HepG2 (cell line): ENCODE measurements around the gene ERH. TPM values are rescaled to one million over a fixed set of nuclear protein-coding genes. Genes with fewer than 3 reads are reported as not detected.

Experiments used
- ATM ChIP-seq: fragments of 450-650 bp; IDR thresholded peaks from 2 replicates; pipeline ENCODE4 v1.7.1; 2017; ENCODE audit warnings: mild to moderate bottlenecking, borderline replicate concordance
- CHCHD3 ChIP-seq: sonication (generic); formaldehyde crosslinking; IDR thresholded peaks from 2 replicates; pipeline ENCODE4 v1.8.0; 2022; ENCODE audit warnings: mild to moderate bottlenecking, missing genetic modification reagents, moderate library complexity
- CREM ChIP-seq, 2 experiments: sonication (generic) in 1 of 2; formaldehyde crosslinking in 1 of 2; IDR thresholded peaks; 2 replicates each; pipeline versions ENCODE4 v1.4.0 to v1.6.1; 2016 to 2020; ENCODE audit warnings: antibody characterized with exemption in 1 of 2, mild to moderate bottlenecking in 1 of 2, missing genetic modification reagents in 1 of 2
- DPF2 ChIP-seq: sonication (generic); formaldehyde crosslinking; IDR thresholded peaks from 2 replicates; pipeline ENCODE4 v1.4.0; 2020; ENCODE audit warnings: mild to moderate bottlenecking, low read depth, missing genetic modification reagents, borderline replicate concordance
- FOXO1 ChIP-seq: sonication (generic); formaldehyde crosslinking; IDR thresholded peaks from 2 replicates; pipeline ENCODE4 v1.4.0; 2020; ENCODE audit warnings: missing genetic modification reagents
- HES4 ChIP-seq: sonication (generic); formaldehyde crosslinking; IDR thresholded peaks from 2 replicates; pipeline ENCODE4 v1.9.0; 2021; ENCODE audit warnings: mild to moderate bottlenecking, missing genetic modification reagents, borderline replicate concordance
- HNF4A ChIP-seq: sonication (generic); formaldehyde crosslinking; IDR thresholded peaks from 2 replicates; pipeline ENCODE4 v1.4.0; 2020; ENCODE audit warnings: missing genetic modification reagents
- HOXA9 ChIP-seq: sonication (generic); formaldehyde crosslinking; IDR thresholded peaks from 2 replicates; pipeline ENCODE4 v1.8.1; 2022; ENCODE audit warnings: missing genetic modification reagents, mild to moderate bottlenecking, moderate library complexity, borderline replicate concordance
- KDM2A ChIP-seq: sonication (generic); formaldehyde crosslinking; IDR thresholded peaks from 2 replicates; pipeline ENCODE4 v1.4.0; 2020; ENCODE audit warnings: low read depth, missing genetic modification reagents, borderline replicate concordance
- NAIF1 ChIP-seq: sonication (generic); formaldehyde crosslinking; IDR thresholded peaks from 2 replicates; pipeline ENCODE4 v1.5.0; 2020; ENCODE audit warnings: mild to moderate bottlenecking, missing genetic modification reagents, borderline replicate concordance
- NFRKB ChIP-seq: fragments of 450-650 bp; IDR thresholded peaks from 2 replicates; pipeline ENCODE4 v1.6.1; 2017
- SRF ChIP-seq: IDR thresholded peaks from 2 replicates; pipeline ENCODE4 v1.6.1; 2011; ENCODE audit warnings: mild to moderate bottlenecking, low read depth, low read length, moderate library complexity
- TMF1 ChIP-seq: sonication (generic); formaldehyde crosslinking; IDR thresholded peaks from 2 replicates; pipeline ENCODE4 v1.8.1; 2022; ENCODE audit warnings: low read depth, missing genetic modification reagents
- TOE1 ChIP-seq: sonication (generic); formaldehyde crosslinking; IDR thresholded peaks from 2 replicates; pipeline ENCODE4 v1.4.0; 2020; ENCODE audit warnings: mild to moderate bottlenecking, missing genetic modification reagents
- ZNF33A ChIP-seq: sonication (generic); formaldehyde crosslinking; IDR thresholded peaks from 2 replicates; pipeline ENCODE4 v1.5.1; 2020; ENCODE audit warnings: missing genetic modification reagents, mild to moderate bottlenecking, moderate library complexity, borderline replicate concordance
- ZNF446 ChIP-seq: sonication (generic); formaldehyde crosslinking; IDR thresholded peaks from 2 replicates; pipeline ENCODE4 v1.5.0; 2020; ENCODE audit warnings: mild to moderate bottlenecking, missing genetic modification reagents
- polyA plus RNA-seq, 8 experiments: library from polyadenylated mRNA; depleted of rRNA in 3 of 8; stranded (reverse) in 7 of 8; unstranded in 1 of 8; fragments of >200 nt; fragmentation: Illumina TruSeq in 4 of 8; extraction: Trizol in 4 of 8; gene quantifications; 2 replicates each; pipeline versions ENCODE4 v1.2.1 to v1.2.3, GENCODE V29; 2011 to 2016; ENCODE audit warnings: low read depth in 4 of 8, missing spikeins in 1 of 8, mixed read lengths in 1 of 8; ENCODE audit not compliant: insufficient read depth in 1 of 8
- total RNA-seq, 5 experiments: library from RNA; depleted of rRNA; stranded (reverse); fragments of >200 nt; fragmentation: Illumina TruSeq; extraction: Trizol; gene quantifications; 2 replicates each; pipeline ENCODE4 v1.2.3, GENCODE V29; 2016; ENCODE audit warnings: low read depth in 1 of 5
- TF ChIP-seq, protein P1 (sequence below): sonication (generic); formaldehyde crosslinking; IDR thresholded peaks from 2 replicates; pipeline ENCODE4 v1.5.1; 2020; ENCODE audit warnings: missing genetic modification reagents, mild to moderate bottlenecking, borderline replicate concordance
- TF ChIP-seq, protein P2 (sequence below): sonication (generic); formaldehyde crosslinking; IDR thresholded peaks from 2 replicates; pipeline ENCODE4 v1.4.0; 2020; ENCODE audit warnings: missing genetic modification reagents
- TF ChIP-seq, protein P3 (sequence below): IDR thresholded peaks from 2 replicates; pipeline ENCODE4 v1.6.1; 2016; ENCODE audit warnings: low read depth, missing genetic modification reagents, missing compliant biosample characterization

Gene ERH
- total and polyA plus RNA-seq, 2 of the 13 experiments (the other 11 are each of a cell fraction or from before 2014, with no cell fraction given): 105 to 341 TPM

DNA sequence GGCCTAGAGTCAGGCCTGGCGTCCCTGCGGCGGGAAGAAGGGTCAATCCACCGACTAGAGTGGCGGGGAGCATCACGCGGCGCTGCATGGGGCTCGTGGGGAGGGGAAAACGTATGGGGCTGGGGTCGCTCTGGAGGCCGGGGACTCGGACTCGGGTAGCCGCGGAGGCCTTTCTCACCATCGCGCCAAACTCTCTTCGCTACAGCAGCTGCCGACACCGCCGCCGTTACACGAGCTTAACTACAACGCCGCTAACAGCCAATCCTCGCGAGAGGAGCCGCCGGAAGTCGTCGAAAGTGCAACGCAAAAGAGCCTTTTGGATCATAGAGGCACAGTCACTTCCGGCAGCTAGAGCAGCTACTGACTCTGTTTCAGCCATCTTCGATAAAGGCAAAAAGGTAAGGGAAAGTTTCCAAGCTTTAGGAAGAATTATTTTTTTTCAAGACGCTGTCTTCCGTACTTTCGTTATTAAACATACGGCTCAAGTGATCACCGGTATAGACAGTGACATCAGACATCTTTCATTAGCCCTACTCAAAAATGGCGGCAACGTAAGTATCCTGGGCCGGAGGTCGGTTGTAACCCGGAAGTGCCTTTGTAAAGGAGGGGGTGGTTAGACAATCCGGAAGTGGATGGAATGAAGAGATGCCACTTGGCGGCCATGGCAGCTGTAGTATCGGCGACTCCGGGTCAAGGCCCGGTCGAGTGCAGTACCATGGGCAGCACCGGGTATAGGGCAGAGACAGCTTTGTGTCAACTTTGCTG, at the start of gene ERH, which contains the start of gene SLC39A9 (continued):
- TF ChIP-seq CREM (IDR thresholded peaks at IDR 0.05): peak; percentile 98
- peak; percentile 15; the same call in 1 of the 2 replicates for TF ChIP-seq CREM (CRISPR knock-in tag; IDR thresholded peaks at IDR 0.05)
- peak; percentile 96 for TF ChIP-seq NFRKB
- no peak for TF ChIP-seq ZNF446 (CRISPR knock-in tag)
- TF ChIP-seq KDM2A (CRISPR knock-in tag): peak; percentile 85
- no peak for TF ChIP-seq ATM
- TF ChIP-seq, protein P1, sequence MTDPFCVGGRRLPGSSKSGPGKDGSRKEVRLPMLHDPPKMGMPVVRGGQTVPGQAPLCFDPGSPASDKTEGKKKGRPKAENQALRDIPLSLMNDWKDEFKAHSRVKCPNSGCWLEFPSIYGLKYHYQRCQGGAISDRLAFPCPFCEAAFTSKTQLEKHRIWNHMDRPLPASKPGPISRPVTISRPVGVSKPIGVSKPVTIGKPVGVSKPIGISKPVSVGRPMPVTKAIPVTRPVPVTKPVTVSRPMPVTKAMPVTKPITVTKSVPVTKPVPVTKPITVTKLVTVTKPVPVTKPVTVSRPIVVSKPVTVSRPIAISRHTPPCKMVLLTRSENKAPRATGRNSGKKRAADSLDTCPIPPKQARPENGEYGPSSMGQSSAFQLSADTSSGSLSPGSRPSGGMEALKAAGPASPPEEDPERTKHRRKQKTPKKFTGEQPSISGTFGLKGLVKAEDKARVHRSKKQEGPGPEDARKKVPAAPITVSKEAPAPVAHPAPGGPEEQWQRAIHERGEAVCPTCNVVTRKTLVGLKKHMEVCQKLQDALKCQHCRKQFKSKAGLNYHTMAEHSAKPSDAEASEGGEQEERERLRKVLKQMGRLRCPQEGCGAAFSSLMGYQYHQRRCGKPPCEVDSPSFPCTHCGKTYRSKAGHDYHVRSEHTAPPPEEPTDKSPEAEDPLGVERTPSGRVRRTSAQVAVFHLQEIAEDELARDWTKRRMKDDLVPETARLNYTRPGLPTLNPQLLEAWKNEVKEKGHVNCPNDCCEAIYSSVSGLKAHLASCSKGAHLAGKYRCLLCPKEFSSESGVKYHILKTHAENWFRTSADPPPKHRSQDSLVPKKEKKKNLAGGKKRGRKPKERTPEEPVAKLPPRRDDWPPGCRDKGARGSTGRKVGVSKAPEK (CRISPR knock-in tag): no peak
- no peak for TF ChIP-seq TMF1 (CRISPR knock-in tag)
- TF ChIP-seq, protein P2, sequence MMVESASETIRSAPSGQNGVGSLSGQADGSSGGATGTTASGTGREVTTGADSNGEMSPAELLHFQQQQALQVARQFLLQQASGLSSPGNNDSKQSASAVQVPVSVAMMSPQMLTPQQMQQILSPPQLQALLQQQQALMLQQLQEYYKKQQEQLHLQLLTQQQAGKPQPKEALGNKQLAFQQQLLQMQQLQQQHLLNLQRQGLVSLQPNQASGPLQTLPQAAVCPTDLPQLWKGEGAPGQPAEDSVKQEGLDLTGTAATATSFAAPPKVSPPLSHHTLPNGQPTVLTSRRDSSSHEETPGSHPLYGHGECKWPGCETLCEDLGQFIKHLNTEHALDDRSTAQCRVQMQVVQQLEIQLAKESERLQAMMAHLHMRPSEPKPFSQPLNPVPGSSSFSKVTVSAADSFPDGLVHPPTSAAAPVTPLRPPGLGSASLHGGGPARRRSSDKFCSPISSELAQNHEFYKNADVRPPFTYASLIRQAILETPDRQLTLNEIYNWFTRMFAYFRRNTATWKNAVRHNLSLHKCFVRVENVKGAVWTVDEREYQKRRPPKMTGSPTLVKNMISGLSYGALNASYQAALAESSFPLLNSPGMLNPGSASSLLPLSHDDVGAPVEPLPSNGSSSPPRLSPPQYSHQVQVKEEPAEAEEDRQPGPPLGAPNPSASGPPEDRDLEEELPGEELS (CRISPR knock-in tag): no peak; the same call in none of the 2 replicates
- no peak for TF ChIP-seq CHCHD3 (CRISPR knock-in tag)
- TF ChIP-seq HES4: peak; percentile 68; the same call in 1 of the 2 replicates
- TF ChIP-seq, protein P3, sequence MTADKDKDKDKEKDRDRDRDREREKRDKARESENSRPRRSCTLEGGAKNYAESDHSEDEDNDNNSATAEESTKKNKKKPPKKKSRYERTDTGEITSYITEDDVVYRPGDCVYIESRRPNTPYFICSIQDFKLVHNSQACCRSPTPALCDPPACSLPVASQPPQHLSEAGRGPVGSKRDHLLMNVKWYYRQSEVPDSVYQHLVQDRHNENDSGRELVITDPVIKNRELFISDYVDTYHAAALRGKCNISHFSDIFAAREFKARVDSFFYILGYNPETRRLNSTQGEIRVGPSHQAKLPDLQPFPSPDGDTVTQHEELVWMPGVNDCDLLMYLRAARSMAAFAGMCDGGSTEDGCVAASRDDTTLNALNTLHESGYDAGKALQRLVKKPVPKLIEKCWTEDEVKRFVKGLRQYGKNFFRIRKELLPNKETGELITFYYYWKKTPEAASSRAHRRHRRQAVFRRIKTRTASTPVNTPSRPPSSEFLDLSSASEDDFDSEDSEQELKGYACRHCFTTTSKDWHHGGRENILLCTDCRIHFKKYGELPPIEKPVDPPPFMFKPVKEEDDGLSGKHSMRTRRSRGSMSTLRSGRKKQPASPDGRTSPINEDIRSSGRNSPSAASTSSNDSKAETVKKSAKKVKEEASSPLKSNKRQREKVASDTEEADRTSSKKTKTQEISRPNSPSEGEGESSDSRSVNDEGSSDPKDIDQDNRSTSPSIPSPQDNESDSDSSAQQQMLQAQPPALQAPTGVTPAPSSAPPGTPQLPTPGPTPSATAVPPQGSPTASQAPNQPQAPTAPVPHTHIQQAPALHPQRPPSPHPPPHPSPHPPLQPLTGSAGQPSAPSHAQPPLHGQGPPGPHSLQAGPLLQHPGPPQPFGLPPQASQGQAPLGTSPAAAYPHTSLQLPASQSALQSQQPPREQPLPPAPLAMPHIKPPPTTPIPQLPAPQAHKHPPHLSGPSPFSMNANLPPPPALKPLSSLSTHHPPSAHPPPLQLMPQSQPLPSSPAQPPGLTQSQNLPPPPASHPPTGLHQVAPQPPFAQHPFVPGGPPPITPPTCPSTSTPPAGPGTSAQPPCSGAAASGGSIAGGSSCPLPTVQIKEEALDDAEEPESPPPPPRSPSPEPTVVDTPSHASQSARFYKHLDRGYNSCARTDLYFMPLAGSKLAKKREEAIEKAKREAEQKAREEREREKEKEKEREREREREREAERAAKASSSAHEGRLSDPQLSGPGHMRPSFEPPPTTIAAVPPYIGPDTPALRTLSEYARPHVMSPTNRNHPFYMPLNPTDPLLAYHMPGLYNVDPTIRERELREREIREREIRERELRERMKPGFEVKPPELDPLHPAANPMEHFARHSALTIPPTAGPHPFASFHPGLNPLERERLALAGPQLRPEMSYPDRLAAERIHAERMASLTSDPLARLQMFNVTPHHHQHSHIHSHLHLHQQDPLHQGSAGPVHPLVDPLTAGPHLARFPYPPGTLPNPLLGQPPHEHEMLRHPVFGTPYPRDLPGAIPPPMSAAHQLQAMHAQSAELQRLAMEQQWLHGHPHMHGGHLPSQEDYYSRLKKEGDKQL: 0 out of 2 replicates have a peak, but pooled peaks have one; percentile 48
- no peak for TF ChIP-seq DPF2 (CRISPR knock-in tag)
- TF ChIP-seq ZNF33A: no peak
- TF ChIP-seq HOXA9 (CRISPR knock-in tag): no peak
- peak; percentile 61; the same call in 1 of the 2 replicates for TF ChIP-seq SRF
- peak; percentile 80; the same call in 1 of the 2 replicates for TF ChIP-seq NAIF1 (CRISPR knock-in tag)
- TF ChIP-seq TOE1 (CRISPR knock-in tag): peak; percentile 54
- TF ChIP-seq HNF4A (CRISPR knock-in tag): peak; percentile 22; the same call in 1 of the 2 replicates
- TF ChIP-seq FOXO1 (CRISPR knock-in tag): peak; percentile 32; the same call in 1 of the 2 replicates
